GM10248 (cell line): Measurements from ENCODE around the gene PLPP3.

Experiments
- CTCF ChIA-PET: fragments of 300-600 bp; sonication (Branson Sonifier 250); formaldehyde crosslinking; extraction: SDS; loops from one replicate; lab custom pipeline; 2021; ENCODE audit warnings: antibody characterized with exemption; lab: Yijun Ruan, JAX
- POLR2A ChIA-PET: fragments of 350-650 bp; sonication (Branson Sonifier 250); formaldehyde crosslinking; extraction: SDS; loops from one replicate; lab custom pipeline; 2020; ENCODE audit warnings: antibody characterized with exemption; lab: Yijun Ruan, JAX
- DNase-seq: peaks from one replicate; pipeline ENCODE4 v3.0.0; 2012; ENCODE audit errors: extremely low spot score
- CTCF ChIP-seq: IDR thresholded peaks from 2 replicates; pipeline ENCODE4 v1.5.1; 2012; ENCODE audit warnings: mild to moderate bottlenecking, low read depth; ENCODE audit errors: extremely low read depth, missing control alignments, control extremely low read depth

PLPP3 gene

GRCh38 chr1:56444960-56445646 lies 134.3 kb downstream of the PLPP3 start:
- no peak for DNase-seq
- ChIA-PET POLR2A (no interaction called here), CTCF (no interaction called here)
- TF ChIP-seq CTCF, result no peak
